CD4-positive, alpha-beta T cell treated with Interleukin-6 at 100 ng/mL for 8 hours (primary cell): Measurements from ENCODE around the gene SLC6A16.
"Not testable (repeated sequence)": the region's sequence is repeated elsewhere in the genome, so short reads cannot be mapped to it uniquely, and the experiment has no call there.

ENCODE experiments used
- DNase-seq: peaks from one replicate; pipeline ENCODE4 v3.0.0-alpha.2; 2020; ENCODE audit warnings: mixed read lengths, low spot score

Gene SLC6A16

GRCh38 chr19:49331187-49331586 is 6.2 kb upstream of the SLC6A16 start:
- not testable (repeated sequence) for DNase-seq

GRCh38 chr19:49328741-49329140 is 3.8 kb upstream of the SLC6A16 start:
- no peak for DNase-seq

- peak; percentile 44 for DNase-seq
These were observed 3.0 kb upstream of the SLC6A16 start for GRCh38 chr19:49327878-49328544.

DNA sequence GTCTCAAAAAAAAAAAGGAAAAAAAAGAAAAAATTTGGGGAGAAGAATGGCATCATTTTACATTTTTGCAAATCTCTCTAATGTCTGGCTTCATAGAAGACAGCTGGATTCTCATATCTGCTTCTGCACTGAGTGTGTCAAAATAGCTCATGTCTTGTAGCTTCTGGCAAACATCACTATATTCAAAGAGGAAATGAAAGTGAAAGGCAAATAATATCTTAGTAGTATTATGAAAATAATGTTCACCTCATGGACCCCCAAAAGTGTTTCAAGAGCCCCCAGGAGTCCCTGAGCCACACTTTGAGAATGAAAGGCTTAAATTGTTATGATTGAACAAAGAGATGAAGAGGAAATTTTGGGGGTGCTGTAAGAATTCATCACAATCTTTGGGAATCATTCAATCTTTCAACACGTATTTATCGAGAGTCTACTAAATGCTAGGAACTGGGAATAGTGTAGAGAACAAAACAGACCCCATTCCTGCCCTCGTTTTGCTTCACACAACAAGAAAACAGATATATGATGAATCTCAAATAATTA is 1.2 kb upstream of the SLC6A16 start:
- DNase-seq: no peak

- DNase-seq: not testable (repeated sequence)
These were observed 765 bp upstream of the SLC6A16 start for GRCh38 chr19:49325756-49326155.

DNA sequence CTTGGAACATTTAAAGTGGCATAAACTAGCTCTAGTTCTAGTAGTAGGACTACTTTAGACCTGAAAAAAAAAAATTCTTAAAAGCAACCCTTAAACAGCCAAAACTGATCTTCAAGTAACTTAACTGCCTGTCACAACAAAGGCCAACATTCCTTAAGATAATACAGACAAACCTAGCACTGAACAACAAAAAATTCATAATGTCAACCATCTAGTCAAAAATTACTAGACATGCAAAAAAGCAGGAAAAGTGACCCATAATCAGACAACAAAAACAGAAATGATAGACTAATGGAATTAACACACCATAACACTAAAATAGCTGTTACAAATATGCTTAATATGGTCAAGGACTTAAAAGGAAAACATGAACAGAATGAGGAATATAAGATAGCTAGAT is 6.7 kb downstream of the SLC6A16 start:
- DNase-seq: no peak

DNA sequence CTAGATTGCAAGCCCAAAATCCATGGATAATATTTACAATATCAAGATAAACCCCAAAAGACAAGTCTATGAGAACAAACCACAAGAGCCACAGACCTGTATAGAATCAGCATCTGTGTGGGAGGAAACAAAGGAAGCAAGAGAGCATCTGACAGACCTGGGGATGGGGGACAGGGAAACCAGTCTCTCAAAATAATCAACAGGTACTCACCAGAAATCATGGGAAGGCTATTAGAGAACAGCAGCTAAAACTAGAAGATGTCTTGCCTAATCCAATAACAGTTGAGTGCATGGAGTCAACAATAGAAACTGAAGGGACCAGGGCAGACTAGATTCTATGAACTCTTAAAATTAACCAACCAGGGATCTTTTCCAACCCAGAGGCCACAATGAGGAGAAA is 8.7 kb downstream of the SLC6A16 start:
- DNase-seq: no peak

DNA sequence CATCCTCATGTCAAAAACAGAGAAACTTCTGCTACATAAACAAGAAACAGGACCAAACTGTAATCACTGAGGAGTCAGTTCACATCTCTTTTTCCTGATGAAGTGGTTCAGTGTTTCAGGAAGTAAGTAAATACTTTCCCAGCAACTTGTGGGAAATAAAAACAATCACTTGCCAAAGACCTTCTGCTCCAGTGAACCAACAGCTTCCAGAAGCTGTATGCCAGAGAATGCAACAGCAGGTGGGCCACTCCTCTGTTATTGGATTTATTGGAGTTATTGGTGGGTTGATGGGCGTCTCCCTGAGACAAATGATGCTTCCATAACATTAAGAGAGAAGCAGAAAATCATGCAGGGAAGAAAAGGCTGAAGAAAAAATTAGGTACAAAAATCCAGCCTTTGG is 9.9 kb downstream of the SLC6A16 start:
- no peak for DNase-seq

- DNase-seq: no peak
These were observed 15.9 kb downstream of the SLC6A16 start for GRCh38 chr19:49309087-49309486.

DNA sequence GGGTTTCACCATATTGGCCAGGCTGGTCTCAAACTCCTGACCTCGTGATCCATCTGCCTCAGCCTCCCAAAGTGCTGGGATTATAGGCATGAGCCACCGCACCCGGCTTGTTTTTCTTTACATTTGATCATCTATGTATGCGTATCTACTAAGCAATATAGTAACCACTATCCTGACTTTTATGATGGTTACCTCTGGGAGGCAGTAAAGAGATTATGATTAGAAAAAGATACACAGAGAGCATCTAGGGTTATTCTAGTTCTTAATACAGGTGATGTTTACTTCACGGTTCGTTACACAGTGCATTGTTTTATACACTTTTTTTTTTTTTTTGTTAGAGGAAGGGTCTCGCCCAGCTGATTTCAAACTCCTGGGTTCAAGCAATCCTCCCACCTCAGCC is 18.3 kb downstream of the SLC6A16 start:
- not testable (repeated sequence) for DNase-seq

DNA sequence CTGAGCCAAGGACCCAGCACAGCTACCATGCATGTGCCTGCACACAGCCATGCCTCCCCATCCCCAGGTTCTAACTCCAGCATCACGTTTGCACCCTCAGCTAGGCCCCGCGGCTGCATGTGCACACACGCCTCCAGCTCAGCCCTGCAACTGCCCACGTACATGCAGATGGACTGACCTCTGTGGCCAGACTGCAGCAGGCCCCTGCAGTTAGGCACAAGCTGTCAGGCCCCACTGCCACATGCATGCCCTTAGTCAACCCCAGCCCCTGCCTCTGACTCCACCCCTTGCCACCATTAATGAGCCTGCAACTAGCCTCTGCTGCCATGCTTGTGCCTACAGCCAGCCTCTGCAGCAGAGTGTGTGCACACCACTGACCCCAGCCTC is 23.1 kb downstream of the SLC6A16 start:
- DNase-seq: no peak

- peak; percentile 77 for DNase-seq
These were observed 23.7 kb downstream of the SLC6A16 start for GRCh38 chr19:49301165-49301865.

GRCh38 chr19:49298653-49299052 is 26.3 kb downstream of the SLC6A16 start:
- not testable (repeated sequence) for DNase-seq

- DNase-seq: no peak
These were observed 27.6 kb downstream of the SLC6A16 start for GRCh38 chr19:49297403-49297802.

- DNase-seq: no peak
These were observed 29.6 kb downstream of the SLC6A16 start for GRCh38 chr19:49295208-49295880.

- no peak for DNase-seq
These were observed 30.6 kb downstream of the SLC6A16 start for GRCh38 chr19:49294401-49294800.

GRCh38 chr19:49290517-49290916 is 34.5 kb downstream of the SLC6A16 start:
- no peak for DNase-seq

- DNase-seq: not testable (repeated sequence)
These were observed 35.7 kb downstream of the SLC6A16 start for GRCh38 chr19:49289286-49289685.

GRCh38 chr19:49288205-49288604 is 36.8 kb downstream of the SLC6A16 start:
- not testable (repeated sequence) for DNase-seq

DNA sequence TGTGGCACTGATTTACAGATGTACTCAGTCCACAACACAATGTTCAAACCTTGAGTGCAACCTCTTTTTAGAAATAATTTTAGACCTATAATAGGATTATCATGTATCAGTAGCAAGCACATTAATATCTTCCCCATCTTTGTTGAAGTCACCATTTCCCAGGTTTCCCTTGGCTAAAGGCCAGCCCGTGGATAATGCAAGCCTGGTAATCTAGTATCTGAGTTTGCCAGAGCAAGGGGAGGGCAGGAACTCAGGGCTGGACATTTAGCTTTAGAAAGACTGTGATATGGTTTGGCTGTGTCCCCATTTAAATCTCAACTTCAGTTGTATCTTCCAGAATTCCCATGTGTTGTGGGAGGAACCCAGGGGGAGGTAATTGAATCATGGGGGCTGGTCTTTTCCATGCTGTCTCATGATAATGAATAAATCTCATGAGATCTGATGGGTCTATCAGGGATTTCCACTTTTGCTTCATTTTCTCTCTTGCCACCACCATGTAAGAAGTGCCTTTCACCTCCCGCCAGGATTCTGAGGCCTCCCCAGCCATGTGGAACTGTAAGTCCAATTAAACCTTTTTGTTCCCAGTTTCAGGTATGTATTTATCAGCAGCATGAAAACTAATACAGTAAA is 37.7 kb downstream of the SLC6A16 start:
- DNase-seq: no peak

DNA sequence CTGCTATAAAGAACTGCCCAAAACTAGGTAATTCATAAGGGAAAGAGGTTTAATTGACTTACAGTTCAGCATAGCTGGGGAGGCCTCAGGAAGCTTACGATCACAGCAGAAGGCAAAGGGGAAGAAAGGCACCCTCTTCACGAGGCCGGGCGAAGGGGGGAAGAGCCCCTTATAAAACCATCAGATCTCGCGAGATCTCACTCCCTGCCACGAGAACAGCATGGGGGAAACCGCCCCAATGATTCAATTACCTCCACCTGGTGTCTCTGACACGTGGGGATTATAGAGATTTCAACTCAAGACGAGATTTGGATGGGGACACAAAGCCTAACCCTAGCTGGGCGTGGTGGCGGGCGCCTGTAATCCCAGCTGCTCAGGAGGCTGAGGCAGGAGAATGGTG is 42.8 kb downstream of the SLC6A16 start:
- no peak for DNase-seq

- no peak for DNase-seq
These were observed 52.8 kb downstream of the SLC6A16 start for GRCh38 chr19:49272204-49272603.
